Activated T-cell treated with anti-CD3 and anti-CD28 coated beads, Interleukin-2, amount 50 U/mL, for 48 hours (primary cell): Measurements from ENCODE around the gene IBSP.

ENCODE experiments used
- DNase-seq, 2 experiments: peaks; one replicate each; pipeline ENCODE4 v3.0.0-alpha.2; 2020

IBSP gene

GRCh38 chr4:87799301-87800113, at the start of gene IBSP:
TSS of gene IBSP (plus strand) at chr4:87799554. CDS start at chr4:87802362, 2,808 bp downstream.
- DNase-seq = no peak

- DNase-seq = no peak
Measured at GRCh38 chr4:87749883-87750282, 49.5 kb upstream of the IBSP start.

GRCh38 chr4:87758270-87758669, 41.1 kb upstream of the IBSP start:
- no peak for DNase-seq

GRCh38 chr4:87762311-87762710, 37.0 kb upstream of the IBSP start:
- no peak for DNase-seq

- DNase-seq = no peak
Measured at GRCh38 chr4:87781569-87781968, 17.8 kb upstream of the IBSP start.

- no peak for DNase-seq
Measured at GRCh38 chr4:87783781-87784180, 15.6 kb upstream of the IBSP start.

GRCh38 chr4:87785731-87786509, 13.4 kb upstream of the IBSP start:
- DNase-seq = no peak

GRCh38 chr4:87802858-87803257, 3.5 kb downstream of the IBSP start:
- DNase-seq = no peak

- DNase-seq = no peak
Measured at GRCh38 chr4:87803421-87803820, 4.1 kb downstream of the IBSP start.

GRCh38 chr4:87804871-87805270, 5.5 kb downstream of the IBSP start:
- DNase-seq = no peak

- no peak for DNase-seq
Measured at GRCh38 chr4:87805971-87806370, 6.6 kb downstream of the IBSP start.

- DNase-seq = no peak
Measured at GRCh38 chr4:87806520-87806919, 7.2 kb downstream of the IBSP start.

GRCh38 chr4:87807402-87807801, 8.0 kb downstream of the IBSP start:
- DNase-seq = no peak

- DNase-seq = no peak
Measured at GRCh38 chr4:87811977-87812376, 12.6 kb downstream of the IBSP start.

- DNase-seq = no peak
Measured at GRCh38 chr4:87819281-87819919, 20.0 kb downstream of the IBSP start.

GRCh38 chr4:87823200-87823599, 23.8 kb downstream of the IBSP start:
- DNase-seq = no peak

GRCh38 chr4:87823724-87824123, 24.4 kb downstream of the IBSP start:
- no peak for DNase-seq

- no peak for DNase-seq
Measured at GRCh38 chr4:87824352-87824751, 25.0 kb downstream of the IBSP start.

GRCh38 chr4:87832669-87833068, 33.3 kb downstream of the IBSP start, which contains the start of gene MEPE:
TSS of gene MEPE (plus strand) at chr4:87832969. CDS start at chr4:87834715, 1,746 bp downstream.
- DNase-seq = no peak

GRCh38 chr4:87834401-87834800, 35.0 kb downstream of the IBSP start:
- DNase-seq = no peak

GRCh38 chr4:87835197-87835596, 35.8 kb downstream of the IBSP start:
- no peak for DNase-seq

- DNase-seq = no peak
Measured at GRCh38 chr4:87835743-87836142, 36.4 kb downstream of the IBSP start.

GRCh38 chr4:87838205-87838604, 38.9 kb downstream of the IBSP start:
- no peak for DNase-seq
